H9 (cell line): ENCODE results near the gene PUM2. TPM values are rescaled to one million over a fixed set of nuclear protein-coding genes. Genes with fewer than 3 reads are reported as not detected.
"Not testable (repeated sequence)": the region's sequence is repeated elsewhere in the genome, so short reads cannot be mapped to it uniquely, and the experiment has no call there.

Source experiments
- DNase-seq: peaks from one replicate; pipeline ENCODE4 v3.0.0-alpha.2; 2017
- H2AFZ ChIP-seq: one replicate; pipeline ENCODE4 v1.6.1; 2013; ENCODE audit warnings: mild to moderate bottlenecking, low read length, control low read depth, moderate library complexity
- H2AK5ac ChIP-seq: 2 replicates; pipeline ENCODE4 v1.6.1; 2013; ENCODE audit warnings: low read length, control low read depth, mixed read lengths; ENCODE audit not compliant: insufficient read length
- H2BK120ac ChIP-seq: one replicate; pipeline ENCODE4 v1.6.1; 2013; ENCODE audit warnings: low read depth, mild to moderate bottlenecking, low read length, control low read depth, inconsistent platforms; ENCODE audit not compliant: poor library complexity, severe bottlenecking
- H2BK12ac ChIP-seq: 2 replicates; pipeline ENCODE4 v1.6.1; 2013; ENCODE audit warnings: low read length, control low read depth, mixed read lengths, low read depth; ENCODE audit not compliant: insufficient read length
- H2BK15ac ChIP-seq: 2 replicates; pipeline ENCODE4 v1.6.1; 2013; ENCODE audit warnings: low read depth, low read length, control low read depth
- H2BK20ac ChIP-seq: one replicate; pipeline ENCODE4 v1.6.1; 2013; ENCODE audit warnings: low read depth, mild to moderate bottlenecking, low read length, control low read depth, inconsistent platforms; ENCODE audit not compliant: poor library complexity, severe bottlenecking
- H2BK5ac ChIP-seq: 2 replicates; pipeline ENCODE4 v1.6.1; 2013; ENCODE audit warnings: low read length, control low read depth, mixed read lengths; ENCODE audit not compliant: insufficient read length
- H3K14ac ChIP-seq: 2 replicates; pipeline ENCODE4 v1.6.1; 2013; ENCODE audit warnings: low read length, control low read depth; ENCODE audit not compliant: insufficient read depth
- H3K18ac ChIP-seq: 2 replicates; pipeline ENCODE4 v1.6.1; 2013; ENCODE audit warnings: low read depth, mild to moderate bottlenecking, mixed read lengths, low read length, control low read depth; ENCODE audit not compliant: insufficient read length
- H3K23ac ChIP-seq: 2 replicates; pipeline ENCODE4 v1.6.1; 2013; ENCODE audit warnings: low read length, control low read depth, mixed read lengths, low read depth; ENCODE audit not compliant: insufficient read length
- H3K23me2 ChIP-seq: 2 replicates; pipeline ENCODE4 v1.6.1; 2013; ENCODE audit warnings: low read depth, mild to moderate bottlenecking, mixed read lengths, low read length, control low read depth; ENCODE audit not compliant: insufficient read length, poor library complexity, severe bottlenecking
- H3K27ac ChIP-seq: 2 replicates; pipeline ENCODE4 v1.5.1; 2013; ENCODE audit warnings: low read length, control low read depth, mixed read lengths, low read depth; ENCODE audit not compliant: insufficient read length
- H3K27me3 ChIP-seq: 2 replicates; pipeline ENCODE4 v1.6.1; 2013; ENCODE audit warnings: low read length, control low read depth, inconsistent platforms; ENCODE audit not compliant: insufficient read depth
- H3K4ac ChIP-seq: 2 replicates; pipeline ENCODE4 v1.6.1; 2013; ENCODE audit warnings: low read depth, mild to moderate bottlenecking, control low read depth, inconsistent platforms, low read length, moderate library complexity
- H3K4me1 ChIP-seq: 2 replicates; pipeline ENCODE4 v1.6.1; 2013; ENCODE audit warnings: low read length, control low read depth, inconsistent platforms; ENCODE audit not compliant: insufficient read depth
- H3K4me2 ChIP-seq: 2 replicates; pipeline ENCODE4 v1.6.1; 2013; ENCODE audit warnings: low read length, control low read depth, mixed read lengths; ENCODE audit not compliant: insufficient read length, insufficient read depth
- H3K56ac ChIP-seq: 2 replicates; pipeline ENCODE4 v1.6.1; 2013; ENCODE audit warnings: low read depth, mild to moderate bottlenecking, mixed read lengths, low read length, control low read depth; ENCODE audit not compliant: insufficient read length
- H3K79me1 ChIP-seq: 2 replicates; pipeline ENCODE4 v1.6.1; 2013; ENCODE audit warnings: low read depth, mild to moderate bottlenecking, moderate library complexity, low read length, control low read depth, inconsistent platforms; ENCODE audit not compliant: insufficient read depth, poor library complexity, severe bottlenecking
- H3K79me2 ChIP-seq: 2 replicates; pipeline ENCODE4 v1.6.1; 2013; ENCODE audit warnings: low read length, control low read depth, inconsistent platforms; ENCODE audit not compliant: insufficient read depth
- H3K9ac ChIP-seq: 2 replicates; pipeline ENCODE4 v1.6.1; 2013; ENCODE audit warnings: low read length, control low read depth, mixed read lengths; ENCODE audit not compliant: insufficient read length; ENCODE audit errors: extremely low read depth
- H3K9me3 ChIP-seq: one replicate; pipeline ENCODE4 v1.6.1; 2013; ENCODE audit warnings: low read depth, low read length, inconsistent platforms; ENCODE audit not compliant: control insufficient read depth
- H3T11ph ChIP-seq: one replicate; pipeline ENCODE4 v1.6.1; 2013; ENCODE audit warnings: mild to moderate bottlenecking, low read length, control low read depth, inconsistent platforms
- H4K20me1 ChIP-seq: one replicate; pipeline ENCODE4 v1.6.1; 2013; ENCODE audit not compliant: control insufficient read depth, insufficient read length, insufficient read depth
- H4K5ac ChIP-seq: 2 replicates; pipeline ENCODE4 v1.6.1; 2013; ENCODE audit warnings: low read depth, mild to moderate bottlenecking, mixed read lengths, low read length, control low read depth; ENCODE audit not compliant: insufficient read length
- H4K8ac ChIP-seq: replicated peaks from 2 replicates; pipeline ENCODE4 v1.6.1; 2013; ENCODE audit warnings: low read length, control low read depth, mixed read lengths, low read depth; ENCODE audit not compliant: insufficient read length
- H4K91ac ChIP-seq: 2 replicates; pipeline ENCODE4 v1.6.1; 2013; ENCODE audit warnings: low read depth, mild to moderate bottlenecking, moderate library complexity, mixed read lengths, low read length, control low read depth; ENCODE audit not compliant: insufficient read length
- H3K27ac Mint-ChIP-seq, 3 experiments: 2 replicates in 2 of 3; 3 replicates in 1 of 3; pipeline ENCODE4 v1.8.0; 2020 to 2021; ENCODE audit warnings: mixed read lengths in 3 of 3, mild to moderate bottlenecking in 1 of 3, moderate library complexity in 1 of 3
- H3K27me3 Mint-ChIP-seq: 2 replicates; pipeline ENCODE4 v1.8.0; 2021; ENCODE audit warnings: low read depth, mild to moderate bottlenecking, moderate library complexity, mixed read lengths
- H3K36me3 Mint-ChIP-seq, 3 experiments: 2 replicates in 2 of 3; 3 replicates in 1 of 3; pipeline ENCODE4 v1.8.0; 2020 to 2021; ENCODE audit warnings: low read depth in 3 of 3, mixed read lengths in 3 of 3; ENCODE audit not compliant: insufficient read depth in 1 of 3
- H3K4me1 Mint-ChIP-seq, 2 experiments: 2 replicates each; pipeline ENCODE4 v1.8.0; 2020; ENCODE audit warnings: mixed read lengths in 2 of 2
- H3K4me3 Mint-ChIP-seq, 2 experiments: 2 replicates in 1 of 2; 3 replicates in 1 of 2; pipeline ENCODE4 v1.8.0; 2020 to 2021; ENCODE audit warnings: mild to moderate bottlenecking in 2 of 2, mixed read lengths in 2 of 2, moderate library complexity in 1 of 2
- H3K9me3 Mint-ChIP-seq, 2 experiments: 2 replicates in 1 of 2; 3 replicates in 1 of 2; pipeline ENCODE4 v1.8.0; 2020; ENCODE audit warnings: mild to moderate bottlenecking in 2 of 2, mixed read lengths in 2 of 2, moderate library complexity in 1 of 2
- WGBS: extraction: QIAGEN DNeasy Blood & Tissue Kit; methylation state at CpG from one replicate; pipeline ENCODE4 v1.1.7; 2013; ENCODE audit warnings: missing lambda C conversion rate, low lambda C conversion rate, mixed read lengths; ENCODE audit not compliant: insufficient read length; ENCODE audit errors: extremely low coverage; 5-methylcytosine and 5-hydroxymethylcytosine counted together
- total RNA-seq: library from RNA; stranded (reverse); gene quantifications from 2 replicates; pipeline ENCODE4 v1.2.1, GENCODE V29; 2021
- TF ChIP-seq, protein P1 (sequence below): fragments of 200-600 bp; sonication (generic); conservative IDR thresholded peaks from 3 replicates; pipeline ENCODE4 v1.8.0; 2021; ENCODE audit warnings: antibody characterized with exemption, mild to moderate bottlenecking

Gene PUM2
- total RNA-seq, 1 experiment from 2014 or later = 96.6 TPM

DNA sequence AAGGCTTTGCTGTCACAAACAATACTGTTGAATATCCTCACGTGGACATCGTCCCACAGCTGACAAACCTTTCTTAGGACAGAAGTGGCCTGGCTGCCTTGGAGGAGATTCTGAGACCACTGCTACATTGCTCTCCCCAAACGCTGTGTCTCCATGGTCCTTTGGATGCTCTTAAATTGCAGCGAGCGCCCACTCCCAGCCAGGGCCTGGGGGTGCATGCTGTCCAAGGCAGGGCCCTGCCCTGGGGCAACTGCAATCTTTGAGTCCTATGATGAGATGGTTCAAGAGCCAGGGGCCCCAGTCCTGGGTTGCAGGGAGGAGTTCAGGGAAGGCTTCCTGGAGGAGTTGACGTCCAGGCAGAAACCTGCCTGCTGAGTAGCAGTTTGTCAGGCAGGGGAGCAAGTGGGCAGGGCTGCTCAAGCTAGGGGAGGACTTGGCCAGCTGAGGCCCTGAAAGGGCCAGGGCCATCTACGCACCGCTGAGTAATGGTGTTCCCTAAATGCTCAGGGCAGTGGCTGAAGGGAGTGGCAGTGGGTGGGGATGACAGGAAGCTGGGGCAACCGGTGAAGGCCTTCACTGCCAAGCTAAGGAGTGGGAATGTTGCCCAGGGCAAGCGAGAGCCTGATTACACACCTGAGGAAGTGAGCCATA, 114.9 kb downstream of the PUM2 start:
- Mint-ChIP-seq H3K36me3 (no peaks in the 10 kb centered on the region), H3K4me3 (no peak overlapping the region), H3K4me1 (peaks cover 24 to 30% of the 10 kb centered on the region in 2 experiments), H3K27me3 (peaks cover 5% of the 10 kb centered on the region), H3K9me3 (peaks cover 0 to 5% of the 10 kb centered on the region in 2 experiments; a peak in 2 of 5 replicates), H3K27ac (no peak overlapping the region)
- H3K79me1 ChIP-seq = no peaks in the 10 kb centered on the region
- H3K27ac ChIP-seq = no peak overlapping the region
- H3K23me2 ChIP-seq = no peaks in the 10 kb centered on the region
- H3K14ac ChIP-seq = no peak overlapping the region
- H3K9me3 ChIP-seq = no peaks in the 10 kb centered on the region
- H3K18ac ChIP-seq = no peak overlapping the region
- no peak overlapping the region for H2BK20ac ChIP-seq
- H4K8ac ChIP-seq = no peak overlapping the region
- H4K91ac ChIP-seq = no peak overlapping the region
- TF ChIP-seq, protein P1, sequence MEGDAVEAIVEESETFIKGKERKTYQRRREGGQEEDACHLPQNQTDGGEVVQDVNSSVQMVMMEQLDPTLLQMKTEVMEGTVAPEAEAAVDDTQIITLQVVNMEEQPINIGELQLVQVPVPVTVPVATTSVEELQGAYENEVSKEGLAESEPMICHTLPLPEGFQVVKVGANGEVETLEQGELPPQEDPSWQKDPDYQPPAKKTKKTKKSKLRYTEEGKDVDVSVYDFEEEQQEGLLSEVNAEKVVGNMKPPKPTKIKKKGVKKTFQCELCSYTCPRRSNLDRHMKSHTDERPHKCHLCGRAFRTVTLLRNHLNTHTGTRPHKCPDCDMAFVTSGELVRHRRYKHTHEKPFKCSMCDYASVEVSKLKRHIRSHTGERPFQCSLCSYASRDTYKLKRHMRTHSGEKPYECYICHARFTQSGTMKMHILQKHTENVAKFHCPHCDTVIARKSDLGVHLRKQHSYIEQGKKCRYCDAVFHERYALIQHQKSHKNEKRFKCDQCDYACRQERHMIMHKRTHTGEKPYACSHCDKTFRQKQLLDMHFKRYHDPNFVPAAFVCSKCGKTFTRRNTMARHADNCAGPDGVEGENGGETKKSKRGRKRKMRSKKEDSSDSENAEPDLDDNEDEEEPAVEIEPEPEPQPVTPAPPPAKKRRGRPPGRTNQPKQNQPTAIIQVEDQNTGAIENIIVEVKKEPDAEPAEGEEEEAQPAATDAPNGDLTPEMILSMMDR = no peak
- H3K23ac ChIP-seq = no peak overlapping the region
- H3K79me2 ChIP-seq = no peaks in the 10 kb centered on the region
- no peaks in the 10 kb centered on the region for H4K20me1 ChIP-seq
- H2BK120ac ChIP-seq = no peak overlapping the region
- H3K56ac ChIP-seq = no peak overlapping the region
- H3K27me3 ChIP-seq = no peaks in the 10 kb centered on the region
- no peak overlapping the region for H3K4ac ChIP-seq
- no peak for DNase-seq
- no peak overlapping the region for H2AFZ ChIP-seq
- no peak overlapping the region for H3T11ph ChIP-seq
- no peak overlapping the region for H3K4me2 ChIP-seq
- H3K9ac ChIP-seq = no peak overlapping the region
- H2AK5ac ChIP-seq = no peak overlapping the region
- no peak overlapping the region for H2BK15ac ChIP-seq
- H2BK12ac ChIP-seq = no peak overlapping the region
- no CpG with 5 or more reads among the region's 10 CpGs for WGBS
- no peak overlapping the region for H4K5ac ChIP-seq
- no peak overlapping the region for H2BK5ac ChIP-seq
- peaks cover 2% of the 10 kb centered on the region; the same call in 1 of the 2 replicates for H3K4me1 ChIP-seq

DNA sequence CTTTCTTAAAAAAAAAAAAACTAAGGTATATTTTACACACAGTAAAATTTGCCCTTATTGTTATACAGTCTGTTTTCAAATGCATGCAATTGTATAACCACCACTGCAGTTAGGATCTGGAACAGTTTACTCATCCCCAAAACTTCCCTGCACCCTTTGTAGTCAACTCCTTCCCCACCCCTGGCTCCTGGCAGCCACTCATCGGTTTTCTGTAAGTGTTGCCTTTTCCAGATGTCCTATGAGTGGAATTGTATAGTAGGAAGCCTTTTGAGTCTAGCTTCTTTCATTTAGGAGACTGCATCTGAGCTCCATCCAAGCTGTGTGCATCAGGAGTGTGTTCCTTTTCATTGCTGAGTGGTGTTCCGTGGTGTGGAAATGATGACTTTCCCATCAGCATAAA, 116.0 kb downstream of the PUM2 start:
- not testable (repeated sequence) for H3K56ac ChIP-seq, H4K91ac ChIP-seq, H2BK15ac ChIP-seq, H3K4me2 ChIP-seq, H3K27ac ChIP-seq, H2BK20ac ChIP-seq, H3K4ac ChIP-seq, H2BK12ac ChIP-seq, H3K27ac Mint-ChIP-seq, H2AK5ac ChIP-seq, H3K79me1 ChIP-seq, H3K36me3 Mint-ChIP-seq, DNase-seq, H3K23me2 ChIP-seq, H4K20me1 ChIP-seq, H3K18ac ChIP-seq, H3K9me3 Mint-ChIP-seq, H2BK5ac ChIP-seq, H3K27me3 Mint-ChIP-seq, H4K8ac ChIP-seq, H3K23ac ChIP-seq, H3K27me3 ChIP-seq, H3K79me2 ChIP-seq, H2BK120ac ChIP-seq, H3K4me1 ChIP-seq, H4K5ac ChIP-seq, H3K9ac ChIP-seq, H3K14ac ChIP-seq, H3T11ph ChIP-seq, H3K4me3 Mint-ChIP-seq, H2AFZ ChIP-seq, H3K9me3 ChIP-seq
- WGBS = no CpG with 5 or more reads among the region's 2 CpGs
- H3K4me1 Mint-ChIP-seq = peaks cover 24 to 31% of the 10 kb centered on the region in 2 experiments
